Esophagus (tissue), 2 donors: ENCODE results near the gene PDCD4. TPM values are rescaled to one million over a fixed set of nuclear protein-coding genes. Genes with fewer than 3 reads are reported as not detected.

Source experiments
- H3K27ac ChIP-seq, 2 donors: one replicate each; pipeline ENCODE4 v1.5.1; 2013; ENCODE audit warnings: low read depth in 2 of 2, mild to moderate bottlenecking in 2 of 2, inconsistent platforms in 1 of 2, low read length in 1 of 2, moderate library complexity in 1 of 2
- H3K27me3 ChIP-seq, 2 donors: one replicate each; pipeline ENCODE4 v1.6.1; 2013; ENCODE audit warnings: low read length in 2 of 2, control low read depth in 1 of 2, mild to moderate bottlenecking in 1 of 2; ENCODE audit not compliant: insufficient read depth in 2 of 2, control insufficient read depth in 1 of 2
- H3K36me3 ChIP-seq, 2 donors: one replicate each; pipeline ENCODE4 v1.6.1; 2013; ENCODE audit warnings: low read length in 1 of 2; ENCODE audit not compliant: control insufficient read depth in 2 of 2, insufficient read depth in 2 of 2
- H3K4me1 ChIP-seq, 2 donors: one replicate each; pipeline ENCODE4 v1.6.1; 2013; ENCODE audit warnings: low read length in 1 of 2; ENCODE audit not compliant: control insufficient read depth in 2 of 2, insufficient read depth in 2 of 2
- H3K4me3 ChIP-seq, 2 donors: one replicate each; pipeline ENCODE4 v1.5.1; 2013; ENCODE audit warnings: low read length in 2 of 2, mild to moderate bottlenecking in 2 of 2, low read depth in 1 of 2, moderate library complexity in 1 of 2
- H3K9me3 ChIP-seq, 2 donors: one replicate each; pipeline ENCODE4 v1.6.1; 2013; ENCODE audit warnings: mild to moderate bottlenecking in 2 of 2, low read depth in 1 of 2, low read length in 1 of 2, moderate library complexity in 1 of 2; ENCODE audit not compliant: control insufficient read depth in 2 of 2, insufficient read depth in 1 of 2
- WGBS, 2 donors: extraction: QIAGEN DNeasy Blood & Tissue Kit; methylation state at CpG; one replicate each; pipeline ENCODE4 v1.1.7; 2013; 5-methylcytosine and 5-hydroxymethylcytosine counted together
- polyA plus RNA-seq, 2 donors: library from polyadenylated mRNA; stranded (reverse); fragments of 200-250 nt; gene quantifications; one replicate each; pipeline ENCODE4 v1.2.3, GENCODE V29; 2013
- donor health status: healthy with polysubstance abuse.
- donor health status: Bipolar disorder and iron deficiency.

The PDCD4 gene
- polyA plus RNA-seq, 2 donors: 116 to 203 TPM

- no peak overlapping the region for H3K27ac ChIP-seq
- WGBS, 2 donors: 68 to 77% methylated on average over 3 of the region's 3 CpGs
- no peaks in the 10 kb centered on the region for H3K9me3 ChIP-seq
- H3K27me3 ChIP-seq: no peaks in the 10 kb centered on the region
- H3K4me3 ChIP-seq: no peak overlapping the region
- no peaks in the 10 kb centered on the region for H3K4me1 ChIP-seq
- peaks cover 3 to 7% of the 10 kb centered on the region in 2 donors for H3K36me3 ChIP-seq
Measured at GRCh38 chr10:110892602-110893288, 21.0 kb downstream of the PDCD4 start.

DNA sequence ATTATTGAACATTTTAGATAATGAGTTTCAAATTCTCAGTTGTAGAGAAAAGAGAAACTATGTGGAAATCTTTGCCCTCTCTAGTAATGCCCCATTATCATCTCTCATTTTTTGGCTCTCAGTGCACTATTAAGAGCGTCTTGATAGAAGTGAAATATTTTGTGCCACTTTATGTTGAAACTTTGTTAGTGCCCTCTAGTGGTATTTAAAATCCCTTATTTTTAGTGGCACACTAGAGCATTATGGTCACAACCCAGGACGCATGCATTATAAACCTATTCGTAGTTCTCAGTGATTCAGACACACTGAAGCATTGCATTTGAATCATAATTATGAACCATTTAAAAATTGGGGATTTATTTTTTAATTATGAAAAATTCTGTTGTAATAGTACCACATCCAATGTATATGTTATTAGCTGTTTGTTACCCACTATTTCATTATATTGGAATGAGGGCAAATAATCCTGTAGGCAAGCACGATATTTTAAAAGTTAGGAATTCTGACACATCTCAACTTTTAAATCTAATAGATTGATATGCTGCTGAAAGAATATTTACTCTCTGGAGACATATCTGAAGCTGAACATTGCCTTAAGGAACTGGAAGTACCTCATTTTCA, 21.9 kb downstream of the PDCD4 start:
- Histone ChIP-seq H3K9me3 (no peaks in the 10 kb centered on the region), H3K4me3 (no peak overlapping the region), H3K4me1 (no peaks in the 10 kb centered on the region), H3K27ac (no peak overlapping the region), H3K27me3 (no peaks in the 10 kb centered on the region), H3K36me3 (peaks cover 3 to 7% of the 10 kb centered on the region in 2 donors)
- 24% methylated on average over 4 of the region's 4 CpGs for WGBS, 2 donors

DNA sequence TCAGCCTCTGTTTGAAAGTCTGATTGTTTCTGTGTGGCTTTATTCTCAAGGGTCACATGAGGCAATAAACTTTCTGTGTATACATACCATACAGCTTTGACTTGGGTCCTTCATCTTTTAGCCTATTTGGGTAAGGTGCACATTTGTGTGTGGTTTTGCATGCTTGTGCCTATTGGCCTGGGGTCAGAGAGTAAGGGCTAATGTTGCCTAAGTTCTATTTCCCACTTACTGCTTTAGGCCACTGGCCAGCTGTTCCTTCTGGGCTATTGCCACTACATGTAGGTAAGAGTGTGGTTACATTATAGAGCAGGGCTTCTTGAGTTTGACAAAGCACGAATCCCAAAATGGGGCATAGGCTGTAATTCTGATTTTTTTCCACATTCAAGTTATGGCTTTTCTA, 25.5 kb downstream of the PDCD4 start:
- Histone ChIP-seq H3K36me3 (peaks cover 3 to 7% of the 10 kb centered on the region in 2 donors), H3K9me3 (no peaks in the 10 kb centered on the region), H3K27ac (no peak overlapping the region), H3K4me3 (no peak overlapping the region), H3K27me3 (no peaks in the 10 kb centered on the region), H3K4me1 (no peaks in the 10 kb centered on the region)
- 71 to 87% methylated on average over 1 of the region's 1 CpG for WGBS, 2 donors

GRCh38 chr10:110898391-110898790, 26.7 kb downstream of the PDCD4 start:
- Histone ChIP-seq H3K9me3 (no peaks in the 10 kb centered on the region), H3K4me3 (no peak overlapping the region), H3K27ac (no peak overlapping the region), H3K36me3 (peaks cover 3 to 7% of the 10 kb centered on the region in 2 donors), H3K4me1 (no peaks in the 10 kb centered on the region), H3K27me3 (no peaks in the 10 kb centered on the region)

DNA sequence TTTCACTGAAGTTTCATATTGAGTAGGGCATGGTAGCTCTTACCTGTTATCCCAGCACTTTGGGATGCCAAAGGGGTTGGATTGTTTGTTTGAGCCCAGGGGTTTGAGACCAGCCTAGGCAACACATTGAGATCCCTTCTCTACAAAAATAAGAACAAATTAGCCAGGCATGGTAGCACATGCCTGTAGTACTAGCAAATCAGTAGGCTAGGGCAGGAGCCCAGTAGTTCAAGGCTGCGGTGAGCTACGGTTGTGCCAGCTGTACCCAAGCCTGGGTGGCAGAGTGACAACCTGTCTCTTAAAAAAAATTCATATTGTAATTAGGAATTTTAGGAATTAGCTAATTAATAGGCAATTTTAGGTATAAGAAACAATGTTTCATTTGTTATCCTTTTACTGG, 29.3 kb downstream of the PDCD4 start:
- Histone ChIP-seq H3K27me3 (no peaks in the 10 kb centered on the region), H3K4me3 (no peak overlapping the region), H3K4me1 (no peaks in the 10 kb centered on the region), H3K9me3 (no peaks in the 10 kb centered on the region), H3K36me3 (peaks cover 3 to 4% of the 10 kb centered on the region in 2 donors), H3K27ac (no peak overlapping the region)
- 87 to 99% methylated on average over 2 of the region's 2 CpGs for WGBS, 2 donors

- H3K9me3 ChIP-seq: no peaks in the 10 kb centered on the region
Measured at GRCh38 chr10:110901954-110902819, 30.5 kb downstream of the PDCD4 start.

DNA sequence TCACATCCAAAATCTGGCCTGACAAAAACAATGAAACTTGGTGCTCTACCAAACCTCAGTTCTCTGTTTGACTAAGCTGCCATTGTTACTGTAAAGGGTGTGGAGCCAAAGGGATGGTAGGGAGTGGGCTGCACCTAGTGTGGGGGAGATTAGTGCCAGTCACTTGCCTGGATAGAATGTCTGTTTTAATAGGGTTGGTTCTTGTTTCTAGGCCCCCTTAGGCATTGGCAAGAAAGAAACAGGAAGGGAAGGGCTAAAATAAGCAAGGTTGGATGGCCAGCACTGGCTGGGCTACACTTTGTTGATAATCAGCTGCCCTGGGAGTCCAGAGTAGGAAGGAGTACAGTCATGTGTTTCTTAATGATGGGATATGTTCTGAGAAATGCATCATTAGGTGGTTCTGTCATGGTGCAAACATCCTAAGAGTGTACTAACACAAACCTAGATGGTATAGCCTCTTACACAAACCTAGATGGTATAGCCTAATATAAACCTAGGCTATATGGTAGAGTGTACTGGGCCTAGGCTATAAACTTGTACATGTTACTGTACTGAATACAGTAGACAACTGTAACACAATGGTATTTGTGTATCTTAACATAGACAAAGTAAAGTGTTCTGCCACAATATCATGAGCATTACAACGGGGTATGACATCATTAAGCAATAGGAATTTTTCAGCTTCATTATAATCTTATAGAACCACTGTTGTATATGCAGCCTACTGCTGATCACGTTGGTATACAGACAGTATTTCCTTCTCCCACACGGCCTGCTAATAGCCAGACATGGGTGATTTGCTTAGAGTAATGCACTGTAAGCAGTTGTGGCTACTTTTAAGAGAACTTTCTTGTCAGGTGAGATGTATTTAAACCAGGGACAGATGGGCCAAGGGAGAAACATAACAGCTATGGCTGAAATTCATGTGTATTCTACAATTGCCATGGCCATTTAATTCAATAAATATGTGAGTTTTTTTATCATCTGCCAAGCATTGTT, 31.9 kb downstream of the PDCD4 start:
- H3K4me1 ChIP-seq: no peaks in the 10 kb centered on the region
- H3K27me3 ChIP-seq: no peaks in the 10 kb centered on the region
- peak overlapping the region in 1 of 2 donors; percentile 52 for H3K27ac ChIP-seq
- 69 to 77% methylated on average over 3 of the region's 3 CpGs for WGBS, 2 donors
- H3K36me3 ChIP-seq: no peaks in the 10 kb centered on the region
- H3K4me3 ChIP-seq: no peak overlapping the region
- no peaks in the 10 kb centered on the region for H3K9me3 ChIP-seq

More at GRCh38 chr10:110901954-110902819, 30.5 kb downstream of the PDCD4 start:
- peak overlapping the region; percentile 6 to 15 for H3K27ac ChIP-seq
- H3K4me3 ChIP-seq: no peak overlapping the region
- peaks cover 1 to 2% of the 10 kb centered on the region in 2 donors for H3K36me3 ChIP-seq
- WGBS, 2 donors: 53 to 62% methylated on average over 7 of the region's 7 CpGs
- no peaks in the 10 kb centered on the region for H3K27me3 ChIP-seq
- no peaks in the 10 kb centered on the region for H3K4me1 ChIP-seq

DNA sequence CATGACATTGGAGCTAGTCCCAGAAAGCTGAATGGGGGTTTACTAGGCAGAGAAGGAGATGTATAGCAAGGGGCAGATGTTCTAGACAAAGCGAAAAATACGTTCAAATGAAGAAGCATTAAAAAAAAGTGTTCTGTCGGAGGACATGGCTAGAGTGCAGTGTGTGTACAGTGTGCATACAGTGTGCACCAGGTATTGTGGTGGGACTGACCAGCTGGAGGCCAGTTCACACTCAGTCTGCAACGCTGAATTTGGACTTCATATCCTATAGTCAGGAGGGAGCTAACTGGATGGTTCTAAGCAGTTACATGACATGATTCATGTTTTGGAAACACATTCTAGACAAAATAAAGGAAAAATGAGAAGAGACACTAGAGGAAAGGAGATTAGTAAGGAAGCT, 38.4 kb downstream of the PDCD4 start:
- no peaks in the 10 kb centered on the region for H3K27me3 ChIP-seq
- H3K4me1 ChIP-seq: no peaks in the 10 kb centered on the region
- no peak overlapping the region for H3K27ac ChIP-seq
- whole genome bisulfite sequencing, 2 donors: 75 to 79% methylated on average over 4 of the region's 4 CpGs
- H3K36me3 ChIP-seq: no peaks in the 10 kb centered on the region
- H3K9me3 ChIP-seq: no peaks in the 10 kb centered on the region
- no peak overlapping the region for H3K4me3 ChIP-seq

DNA sequence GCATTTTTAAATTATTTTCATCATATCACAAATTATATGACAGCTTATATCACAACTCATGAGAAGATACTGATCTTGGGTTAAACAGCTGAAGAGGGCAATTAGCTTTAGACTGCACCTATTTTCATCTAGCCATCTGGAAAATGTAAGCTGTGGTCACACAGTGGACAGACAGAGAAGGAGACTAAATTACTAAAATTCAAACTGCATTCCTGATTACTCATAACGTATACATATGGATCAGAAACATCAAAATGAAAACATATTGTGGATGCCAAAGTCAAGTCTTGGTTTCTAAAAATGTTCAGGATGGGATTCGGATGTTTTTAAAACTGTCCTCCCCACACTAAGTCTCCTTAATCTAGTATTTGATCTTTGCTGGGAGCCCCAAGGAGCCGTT, 40.6 kb downstream of the PDCD4 start:
- Histone ChIP-seq H3K36me3 (no peaks in the 10 kb centered on the region), H3K4me3 (no peak overlapping the region), H3K4me1 (no peaks in the 10 kb centered on the region), H3K27me3 (no peaks in the 10 kb centered on the region), H3K27ac (no peak overlapping the region), H3K9me3 (no peaks in the 10 kb centered on the region)
- WGBS, 2 donors: 64% methylated on average over 3 of the region's 3 CpGs
